ENCODE results near the gene PALLD.

Gene PALLD

GRCh38 chr4:168658751-168659150 lies 161.9 kb downstream of the PALLD start:
- TF ChIP-seq, protein P1, sequence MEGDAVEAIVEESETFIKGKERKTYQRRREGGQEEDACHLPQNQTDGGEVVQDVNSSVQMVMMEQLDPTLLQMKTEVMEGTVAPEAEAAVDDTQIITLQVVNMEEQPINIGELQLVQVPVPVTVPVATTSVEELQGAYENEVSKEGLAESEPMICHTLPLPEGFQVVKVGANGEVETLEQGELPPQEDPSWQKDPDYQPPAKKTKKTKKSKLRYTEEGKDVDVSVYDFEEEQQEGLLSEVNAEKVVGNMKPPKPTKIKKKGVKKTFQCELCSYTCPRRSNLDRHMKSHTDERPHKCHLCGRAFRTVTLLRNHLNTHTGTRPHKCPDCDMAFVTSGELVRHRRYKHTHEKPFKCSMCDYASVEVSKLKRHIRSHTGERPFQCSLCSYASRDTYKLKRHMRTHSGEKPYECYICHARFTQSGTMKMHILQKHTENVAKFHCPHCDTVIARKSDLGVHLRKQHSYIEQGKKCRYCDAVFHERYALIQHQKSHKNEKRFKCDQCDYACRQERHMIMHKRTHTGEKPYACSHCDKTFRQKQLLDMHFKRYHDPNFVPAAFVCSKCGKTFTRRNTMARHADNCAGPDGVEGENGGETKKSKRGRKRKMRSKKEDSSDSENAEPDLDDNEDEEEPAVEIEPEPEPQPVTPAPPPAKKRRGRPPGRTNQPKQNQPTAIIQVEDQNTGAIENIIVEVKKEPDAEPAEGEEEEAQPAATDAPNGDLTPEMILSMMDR (conservative IDR thresholded peaks at IDR 0.05), result no peak
- no peak overlapping the region for H3K27ac ChIP-seq

DNA sequence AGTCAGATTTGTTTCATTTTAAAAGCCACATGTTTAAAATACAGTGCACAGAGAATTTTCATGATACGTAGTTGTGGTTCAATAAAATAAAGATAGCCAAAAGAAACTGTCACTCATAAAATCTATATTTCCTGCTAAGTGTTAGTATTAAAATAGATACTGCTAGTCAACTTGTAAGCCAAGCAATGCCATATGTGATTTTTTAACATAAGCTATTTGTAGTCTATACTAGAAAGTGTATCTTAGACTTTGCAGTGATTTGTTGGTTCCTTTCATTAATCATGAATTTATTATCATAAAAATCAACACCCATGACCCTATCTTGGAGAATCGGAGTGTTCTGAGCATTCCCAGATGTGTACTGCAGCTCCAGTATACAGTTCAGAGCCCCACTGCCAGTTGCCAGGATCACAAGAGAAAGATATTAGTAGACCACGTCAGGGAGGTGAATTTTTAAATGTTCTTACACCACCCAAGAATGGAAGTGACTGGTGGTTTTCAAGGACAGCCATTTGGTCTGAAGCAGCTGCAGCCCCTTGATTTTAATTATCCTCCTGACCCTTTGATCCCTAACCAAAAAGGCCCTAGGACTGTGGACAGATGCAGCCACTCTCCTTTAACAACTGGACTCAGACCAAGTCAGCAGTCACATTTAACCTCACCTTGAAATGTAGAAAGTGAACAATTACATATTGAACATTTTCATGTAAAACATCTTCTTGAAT lies 163.1 kb downstream of the PALLD start:
- H3K27ac ChIP-seq, result no peak overlapping the region
- TF ChIP-seq, protein P1 (conservative IDR thresholded peaks at IDR 0.05), result no peak

GRCh38 chr4:168662297-168662984 lies 165.6 kb downstream of the PALLD start:
- TF ChIP-seq, protein P1 (conservative IDR thresholded peaks at IDR 0.05), result no peak

GRCh38 chr4:168664242-168664891 lies 167.5 kb downstream of the PALLD start:
- TF ChIP-seq, protein P1 (conservative IDR thresholded peaks at IDR 0.05), result no peak
- no peak overlapping the region for H3K27ac ChIP-seq

More at GRCh38 chr4:168662297-168662984, 165.6 kb downstream of the PALLD start:
- H3K27ac ChIP-seq, result no peak overlapping the region

DNA sequence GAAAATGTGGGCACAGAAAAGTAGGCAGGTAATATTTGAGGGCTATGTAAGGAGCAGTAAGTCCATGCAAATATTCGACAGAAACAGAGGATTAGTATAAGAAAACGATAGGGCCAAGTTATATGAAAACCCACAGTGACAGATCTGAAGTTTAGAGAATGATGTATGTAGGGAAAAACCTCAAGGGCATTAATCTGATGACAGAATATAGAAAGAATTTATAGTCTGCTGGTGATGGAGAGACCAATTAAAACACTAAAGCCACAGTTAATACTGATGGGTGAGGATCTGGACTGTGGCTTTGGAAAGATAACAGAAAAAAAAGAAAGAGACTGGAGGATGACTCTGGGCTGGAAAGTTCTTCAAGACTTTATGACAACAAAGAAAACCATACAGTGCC lies 169.7 kb downstream of the PALLD start:
- no peak overlapping the region for H3K27ac ChIP-seq
- TF ChIP-seq, protein P1 (conservative IDR thresholded peaks at IDR 0.05), result no peak

DNA sequence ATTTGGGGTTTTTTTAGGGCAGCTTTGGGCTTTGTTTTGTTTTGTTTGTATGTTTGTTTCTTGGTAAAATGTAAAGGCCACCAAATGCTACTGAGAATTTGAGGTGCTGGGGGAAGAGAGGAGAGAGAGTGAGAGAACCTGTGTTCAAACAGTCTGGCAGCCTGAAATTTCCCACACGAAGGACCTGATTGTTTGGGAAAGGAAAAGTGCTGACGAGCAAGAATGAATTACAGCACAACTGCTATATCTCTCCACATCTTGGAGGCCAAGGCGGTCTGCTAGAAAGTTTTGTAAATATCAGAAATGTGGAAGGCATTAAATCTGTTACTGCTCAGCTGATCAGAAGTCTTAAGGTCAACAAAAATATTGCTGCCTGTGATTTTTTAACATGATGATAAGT lies 170.5 kb downstream of the PALLD start:
- TF ChIP-seq, protein P1 (conservative IDR thresholded peaks at IDR 0.05), result no peak
- no peak overlapping the region for H3K27ac ChIP-seq

- no peak overlapping the region for H3K27ac ChIP-seq
- TF ChIP-seq, protein P1 (conservative IDR thresholded peaks at IDR 0.05), result no peak
Measured at GRCh38 chr4:168667921-168668320, 171.1 kb downstream of the PALLD start.
